SK-N-SH (cell line): Measurements from ENCODE around the gene ABCC10. TPM values are rescaled to one million over a fixed set of nuclear protein-coding genes. Genes with fewer than 3 reads are reported as not detected.

Experiments
- CTCF ChIA-PET: fragments of 300-600, 350-600 bp; formaldehyde crosslinking; extraction: SDS; loops from one replicate; lab custom pipeline; 2021; lab: Yijun Ruan, JAX
- POLR2A ChIA-PET: fragments of 350-600 bp; sonication (Branson Sonifier 250); formaldehyde crosslinking; extraction: SDS; loops from one replicate; lab custom pipeline; 2020; ENCODE audit warnings: antibody characterized with exemption, inconsistent platforms; lab: Yijun Ruan, JAX
- DNase-seq: peaks from one replicate; pipeline ENCODE4 v3.0.0; 2012
- H2AFZ ChIP-seq: fragments of 200-600 bp; sonication (generic); 2 replicates; pipeline ENCODE4 v1.8.1; 2016; ENCODE audit warnings: antibody characterized with exemption, mild to moderate bottlenecking, low read depth
- H3F3A ChIP-seq: fragments of 200-600 bp; sonication (generic); replicated peaks from 2 replicates; pipeline ENCODE3; 2016; ENCODE audit warnings: antibody characterized with exemption, mild to moderate bottlenecking; ENCODE audit not compliant: insufficient read depth
- H3K27ac ChIP-seq, 2 experiments: fragments of 200-500 bp in 1 of 2; fragments of 200-600 bp in 1 of 2; sonication (Bioruptor generic) in 1 of 2; sonication (generic), shearing (Covaris generic) in 1 of 2; 2 replicates each; pipeline versions ENCODE4 v1.5.1 to v1.6.1; 2014 to 2016; ENCODE audit warnings: low read depth in 2 of 2, inconsistent platforms in 1 of 2, low read length in 1 of 2, mild to moderate bottlenecking in 1 of 2, mixed read lengths in 1 of 2
- H3K27me3 ChIP-seq: fragments of 200-600 bp; sonication (generic), shearing (Covaris generic); 2 replicates; pipeline ENCODE4 v1.6.1; 2016; ENCODE audit warnings: mixed run types; ENCODE audit not compliant: insufficient read depth
- H3K36me3 ChIP-seq, 2 experiments: fragments of 200-500 bp in 1 of 2; fragments of 200-600 bp in 1 of 2; sonication (Bioruptor generic) in 1 of 2; sonication (generic) in 1 of 2; replicated peaks in 1 of 2; 2 replicates each; pipeline versions ENCODE3 to v1.5.1; 2014 to 2016; ENCODE audit warnings: low read length in 1 of 2, mild to moderate bottlenecking in 1 of 2; ENCODE audit not compliant: insufficient read depth in 2 of 2, control insufficient read depth in 1 of 2
- H3K4me1 ChIP-seq, 2 experiments: fragments of 200-500 bp in 1 of 2; fragments of 200-600 bp in 1 of 2; sonication (Bioruptor generic) in 1 of 2; sonication (generic), shearing (Covaris generic) in 1 of 2; 2 replicates each; pipeline versions ENCODE4 v1.5.1 to v1.6.1; 2014 to 2016; ENCODE audit warnings: low read depth in 1 of 2, low read length in 1 of 2, mixed run types in 1 of 2; ENCODE audit not compliant: insufficient read depth in 2 of 2, control insufficient read depth in 1 of 2
- H3K4me2 ChIP-seq: fragments of 200-600 bp; sonication (generic), shearing (Covaris generic); 2 replicates; pipeline ENCODE4 v1.6.1; 2017; ENCODE audit warnings: mixed run types
- H3K4me3 ChIP-seq, 2 experiments: fragments of 200-500 bp in 1 of 2; fragments of 200-600 bp in 1 of 2; sonication (Bioruptor generic) in 1 of 2; sonication (generic), shearing (Covaris generic) in 1 of 2; 2 replicates each; pipeline versions ENCODE4 v1.5.1 to v1.8.1; 2014 to 2016; ENCODE audit warnings: low read depth in 2 of 2, inconsistent platforms in 1 of 2, low read length in 1 of 2, mild to moderate bottlenecking in 1 of 2, mixed read lengths in 1 of 2, moderate library complexity in 1 of 2
- H3K79me2 ChIP-seq: fragments of 200-600 bp; sonication (generic); 2 replicates; pipeline ENCODE4 v1.8.1; 2017; ENCODE audit warnings: mild to moderate bottlenecking; ENCODE audit not compliant: insufficient read depth
- H3K9ac ChIP-seq: fragments of 200-600 bp; sonication (generic); 2 replicates; pipeline ENCODE4 v1.6.1; 2017; ENCODE audit warnings: mixed run types
- H3K9me2 ChIP-seq: fragments of 200-600 bp; sonication (generic); 2 replicates; pipeline ENCODE4 v1.6.1; 2017; ENCODE audit warnings: mixed run types
- H3K9me3 ChIP-seq: fragments of 200-600 bp; sonication (generic); 2 replicates; pipeline ENCODE4 v1.6.1; 2017; ENCODE audit warnings: mixed run types, mild to moderate bottlenecking, moderate library complexity
- H4K20me1 ChIP-seq: fragments of 200-600 bp; sonication (generic); 2 replicates; pipeline ENCODE4 v1.6.1; 2017; ENCODE audit warnings: mild to moderate bottlenecking, mixed run types; ENCODE audit not compliant: insufficient read depth
- ELF1 ChIP-seq: IDR thresholded peaks from 2 replicates; pipeline ENCODE4 v1.4.0; 2012
- FOSL2 ChIP-seq: IDR thresholded peaks from 2 replicates; pipeline ENCODE4 v1.4.0; 2012; ENCODE audit warnings: low read depth, mild to moderate bottlenecking, moderate library complexity, borderline replicate concordance
- FOXM1 ChIP-seq: IDR thresholded peaks from 2 replicates; pipeline ENCODE4 v1.4.0; 2012; ENCODE audit warnings: low read depth, mild to moderate bottlenecking
- GABPA ChIP-seq: IDR thresholded peaks from 2 replicates; pipeline ENCODE4 v1.4.0; 2012; ENCODE audit warnings: low read depth, mild to moderate bottlenecking
- NRF1 ChIP-seq: IDR thresholded peaks from 2 replicates; pipeline ENCODE4 v1.6.1; 2012; ENCODE audit warnings: low read depth, mild to moderate bottlenecking, low read length
- RAD21 ChIP-seq: IDR thresholded peaks from 2 replicates; pipeline ENCODE4 v1.6.1; 2012; ENCODE audit warnings: mild to moderate bottlenecking, low read length
- RXRA ChIP-seq: IDR thresholded peaks from 2 replicates; pipeline ENCODE4 v1.4.0; 2012; ENCODE audit warnings: low read depth, mild to moderate bottlenecking, borderline replicate concordance
- TAF1 ChIP-seq: IDR thresholded peaks from 2 replicates; pipeline ENCODE4 v1.6.1; 2012; ENCODE audit warnings: low read depth, mild to moderate bottlenecking, low read length, moderate library complexity, borderline replicate concordance
- TCF12 ChIP-seq: IDR thresholded peaks from 2 replicates; pipeline ENCODE4 v1.4.0; 2012
- YY1 ChIP-seq: IDR thresholded peaks from 2 replicates; pipeline ENCODE4 v1.4.0; 2012; ENCODE audit warnings: low read depth, mild to moderate bottlenecking
- WGBS: methylation state at CpG from one replicate; pipeline ENCODE4 v1.1.6; 2017; ENCODE audit warnings: low lambda C conversion rate; 5-methylcytosine and 5-hydroxymethylcytosine counted together
- polyA plus RNA-seq, 3 experiments: library from polyadenylated mRNA; depleted of rRNA; stranded (reverse); fragments of >200 nt; gene quantifications; 2 replicates each; pipeline ENCODE4 v1.2.3, GENCODE V29; 2012
- TF ChIP-seq, protein P1 (sequence below): fragments of 150-350 bp; IDR thresholded peaks from 2 replicates; pipeline ENCODE4 v1.6.1; 2016; ENCODE audit warnings: mild to moderate bottlenecking, low read depth, low read length
- TF ChIP-seq, protein P2 (sequence below): fragments of 150-350 bp; IDR thresholded peaks from 2 replicates; pipeline ENCODE4 v1.6.1; 2017; ENCODE audit warnings: antibody characterized with exemption, low read length, low read depth, borderline replicate concordance
- TF ChIP-seq, protein P3 (sequence below): IDR thresholded peaks from 2 replicates; pipeline ENCODE4 v1.4.0; 2012; ENCODE audit warnings: low read depth, borderline replicate concordance

Gene ABCC10
- polyA plus RNA-seq, 1 of the 3 experiments (the other 2 are of a cell fraction) = 28.3 TPM

DNA sequence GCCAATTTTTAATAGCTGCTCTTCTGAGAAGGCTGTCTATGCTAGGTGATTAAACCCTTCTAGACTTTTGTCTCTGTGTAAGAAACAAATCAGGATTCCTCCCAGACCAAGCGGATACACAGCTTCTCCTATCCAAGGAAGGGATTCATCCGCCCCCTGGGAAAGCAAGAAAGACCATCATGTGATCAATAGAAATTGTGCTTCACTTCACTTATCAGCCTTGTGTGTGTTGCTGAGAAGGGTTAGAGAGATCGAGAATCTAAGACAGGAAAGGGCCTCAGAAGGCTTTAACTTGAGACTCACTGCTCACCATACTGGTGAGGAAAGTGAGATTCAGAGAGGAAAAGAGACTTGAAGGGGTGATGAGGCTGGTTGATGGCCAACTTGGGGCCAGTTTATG lies 1.5 kb downstream of the ABCC10 start:
- Histone ChIP-seq H3K4me3 (peak overlapping the region; percentile 83 to 88), H3F3A (peaks cover 3% of the 10 kb centered on the region), H3K36me3 (peaks cover 7 to 20% of the 10 kb centered on the region in 2 experiments), H3K27me3 (no peaks in the 10 kb centered on the region), H2AFZ (no peak overlapping the region), H3K9me3 (no peaks in the 10 kb centered on the region), H3K9ac (peak overlapping the region; percentile 82; the same call in 1 of the 2 replicates), H3K27ac (no peak overlapping the region), H3K4me1 (peaks cover 3 to 12% of the 10 kb centered on the region in 2 experiments; a peak in 3 of 4 replicates), H4K20me1 (no peaks in the 10 kb centered on the region), H3K9me2 (no peaks in the 10 kb centered on the region), H3K4me2 (peak overlapping the region; percentile 85), H3K79me2 (peaks cover 36% of the 10 kb centered on the region)
- no peak for DNase-seq
- 98% methylated on average over 3 of the region's 3 CpGs for WGBS
- ChIA-PET CTCF (interaction anchor here (1.5 kb wide), 1 partner anchor 25 kb away, joined by 5 read pairs; no protein-coding TSS in a partner anchor), POLR2A (interaction anchor here (1.2 to 2.5 kb wide), 2 partner anchors 8 to 66 kb away, joined by 3 to 10 read pairs; no protein-coding TSS in a partner anchor)
- TF ChIP-seq FOSL2 (no peak), NRF1 (no peak), TCF12 (no peak), YY1 (no peak), RAD21 (no peak), TAF1 (no peak), GABPA (no peak), RXRA (no peak), ELF1 (no peak), FOXM1 (no peak)
- TF ChIP-seq, protein P1, sequence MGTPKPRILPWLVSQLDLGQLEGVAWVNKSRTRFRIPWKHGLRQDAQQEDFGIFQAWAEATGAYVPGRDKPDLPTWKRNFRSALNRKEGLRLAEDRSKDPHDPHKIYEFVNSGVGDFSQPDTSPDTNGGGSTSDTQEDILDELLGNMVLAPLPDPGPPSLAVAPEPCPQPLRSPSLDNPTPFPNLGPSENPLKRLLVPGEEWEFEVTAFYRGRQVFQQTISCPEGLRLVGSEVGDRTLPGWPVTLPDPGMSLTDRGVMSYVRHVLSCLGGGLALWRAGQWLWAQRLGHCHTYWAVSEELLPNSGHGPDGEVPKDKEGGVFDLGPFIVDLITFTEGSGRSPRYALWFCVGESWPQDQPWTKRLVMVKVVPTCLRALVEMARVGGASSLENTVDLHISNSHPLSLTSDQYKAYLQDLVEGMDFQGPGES = no peak
- TF ChIP-seq, protein P2, sequence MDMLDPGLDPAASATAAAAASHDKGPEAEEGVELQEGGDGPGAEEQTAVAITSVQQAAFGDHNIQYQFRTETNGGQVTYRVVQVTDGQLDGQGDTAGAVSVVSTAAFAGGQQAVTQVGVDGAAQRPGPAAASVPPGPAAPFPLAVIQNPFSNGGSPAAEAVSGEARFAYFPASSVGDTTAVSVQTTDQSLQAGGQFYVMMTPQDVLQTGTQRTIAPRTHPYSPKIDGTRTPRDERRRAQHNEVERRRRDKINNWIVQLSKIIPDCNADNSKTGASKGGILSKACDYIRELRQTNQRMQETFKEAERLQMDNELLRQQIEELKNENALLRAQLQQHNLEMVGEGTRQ = no peak
- TF ChIP-seq, protein P3, sequence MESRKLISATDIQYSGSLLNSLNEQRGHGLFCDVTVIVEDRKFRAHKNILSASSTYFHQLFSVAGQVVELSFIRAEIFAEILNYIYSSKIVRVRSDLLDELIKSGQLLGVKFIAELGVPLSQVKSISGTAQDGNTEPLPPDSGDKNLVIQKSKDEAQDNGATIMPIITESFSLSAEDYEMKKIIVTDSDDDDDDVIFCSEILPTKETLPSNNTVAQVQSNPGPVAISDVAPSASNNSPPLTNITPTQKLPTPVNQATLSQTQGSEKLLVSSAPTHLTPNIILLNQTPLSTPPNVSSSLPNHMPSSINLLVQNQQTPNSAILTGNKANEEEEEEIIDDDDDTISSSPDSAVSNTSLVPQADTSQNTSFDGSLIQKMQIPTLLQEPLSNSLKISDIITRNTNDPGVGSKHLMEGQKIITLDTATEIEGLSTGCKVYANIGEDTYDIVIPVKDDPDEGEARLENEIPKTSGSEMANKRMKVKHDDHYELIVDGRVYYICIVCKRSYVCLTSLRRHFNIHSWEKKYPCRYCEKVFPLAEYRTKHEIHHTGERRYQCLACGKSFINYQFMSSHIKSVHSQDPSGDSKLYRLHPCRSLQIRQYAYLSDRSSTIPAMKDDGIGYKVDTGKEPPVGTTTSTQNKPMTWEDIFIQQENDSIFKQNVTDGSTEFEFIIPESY = no peak
